ENCODE measurements around the gene CDSN.

DNA sequence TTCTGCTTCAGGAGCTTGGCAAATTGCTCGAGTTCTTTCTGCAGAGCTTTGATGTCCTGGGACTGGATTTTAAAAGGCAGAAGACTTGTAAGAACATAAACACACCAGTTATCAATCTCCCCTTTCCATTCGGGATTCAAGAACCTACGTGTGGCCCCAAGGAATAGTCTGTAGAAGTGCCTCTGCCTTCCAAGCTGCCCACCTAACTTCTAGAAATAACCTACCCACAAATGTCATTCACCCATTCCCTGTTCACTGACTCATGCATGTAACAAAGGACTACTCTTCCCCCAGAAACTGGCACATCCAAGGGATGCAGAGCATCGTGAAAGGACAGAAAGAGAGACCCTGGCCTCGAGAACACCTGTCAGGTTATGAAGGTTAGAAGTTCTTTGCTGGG lies 45.7 kb upstream of the CDSN start:
- no peak for TF ChIP-seq CTCF (IDR thresholded peaks at IDR 0.05)
- TF ChIP-seq POLR2A (IDR thresholded peaks at IDR 0.05) = no peak
- no peak for TF ChIP-seq POLR2AphosphoS5 (IDR thresholded peaks at IDR 0.05)

Measured in breast epithelium (tissue), 3 donors.